ENCODE measurements around the gene GNA14.

- TF ChIP-seq POLR2A (IDR thresholded peaks at IDR 0.05) (no peak), CTCF (IDR thresholded peaks at IDR 0.05) (no peak)
Measured at GRCh38 chr9:77516781-77517180, 131.3 kb downstream of the GNA14 start.
